Raji (cell line): ENCODE results near the gene CHMP2B.

Experiments
- POLR2A ChIP-seq: IDR thresholded peaks from 2 replicates; pipeline ENCODE4 v1.6.1; 2011; ENCODE audit warnings: low read depth, low read length, control low read depth; ENCODE audit not compliant: insufficient read depth

The CHMP2B gene

GRCh38 chr3:87218560-87218959, 8.5 kb upstream of the CHMP2B start:
- no peak for TF ChIP-seq POLR2A

- no peak for TF ChIP-seq POLR2A
Observed at GRCh38 chr3:87219611-87220010, 7.5 kb upstream of the CHMP2B start.

GRCh38 chr3:87225659-87226058, 1.4 kb upstream of the CHMP2B start:
- no peak for TF ChIP-seq POLR2A

GRCh38 chr3:87227835-87228144, 681 bp downstream of the CHMP2B start:
- no peak for TF ChIP-seq POLR2A

GRCh38 chr3:87228316-87228715, 1.2 kb downstream of the CHMP2B start:
- no peak for TF ChIP-seq POLR2A

- TF ChIP-seq POLR2A, result no peak
Observed at GRCh38 chr3:87229113-87229512, 2.0 kb downstream of the CHMP2B start.

GRCh38 chr3:87233805-87234204, 6.7 kb downstream of the CHMP2B start:
- TF ChIP-seq POLR2A, result no peak

GRCh38 chr3:87236093-87236492, 9.0 kb downstream of the CHMP2B start:
- TF ChIP-seq POLR2A, result no peak

GRCh38 chr3:87246662-87247429, 19.7 kb downstream of the CHMP2B start:
- TF ChIP-seq POLR2A, result no peak

- no peak for TF ChIP-seq POLR2A
Observed at GRCh38 chr3:87247430-87247773, 20.3 kb downstream of the CHMP2B start.

- TF ChIP-seq POLR2A, result no peak
Observed at GRCh38 chr3:87248831-87249230, 21.7 kb downstream of the CHMP2B start.

- no peak for TF ChIP-seq POLR2A
Observed at GRCh38 chr3:87250009-87250408, 22.9 kb downstream of the CHMP2B start.

GRCh38 chr3:87260270-87260669, 33.2 kb downstream of the CHMP2B start:
- TF ChIP-seq POLR2A, result no peak

GRCh38 chr3:87261925-87262324, 34.8 kb downstream of the CHMP2B start:
- TF ChIP-seq POLR2A, result no peak

- no peak for TF ChIP-seq POLR2A
Observed at GRCh38 chr3:87267953-87268645, 41.0 kb downstream of the CHMP2B start.

GRCh38 chr3:87268646-87269211, 41.6 kb downstream of the CHMP2B start:
- TF ChIP-seq POLR2A, result no peak
